ENCODE results near the gene C11orf91.

GRCh38 chr11:33723238-33723881 is 22.7 kb upstream of the C11orf91 start:
- TF ChIP-seq TAF1 (IDR thresholded peaks at IDR 0.05; ENCODE audit: low read depth) (no peak), EP300 (IDR thresholded peaks at IDR 0.05; ENCODE audit: borderline replicate concordance) (no peak), CEBPB (IDR thresholded peaks at IDR 0.05) (no peak), ZBTB7A (IDR thresholded peaks at IDR 0.05; ENCODE audit: low read depth) (no peak), NFIC (IDR thresholded peaks at IDR 0.05) (no peak), CREB1 (IDR thresholded peaks at IDR 0.05; ENCODE audit: low read depth) (no peak), RAD21 (IDR thresholded peaks at IDR 0.05; ENCODE audit: low read depth) (no peak), MAX (IDR thresholded peaks at IDR 0.05) (no peak), USF1 (IDR thresholded peaks at IDR 0.05) (no peak), YY1 (IDR thresholded peaks at IDR 0.05; ENCODE audit: low read depth) (no peak), TCF12 (IDR thresholded peaks at IDR 0.05; ENCODE audit: low read depth) (no peak), FOXM1 (IDR thresholded peaks at IDR 0.05; ENCODE audit: borderline replicate concordance, low read depth) (no peak), EGR1 (IDR thresholded peaks at IDR 0.05) (no peak)
- TF ChIP-seq, protein P1, sequence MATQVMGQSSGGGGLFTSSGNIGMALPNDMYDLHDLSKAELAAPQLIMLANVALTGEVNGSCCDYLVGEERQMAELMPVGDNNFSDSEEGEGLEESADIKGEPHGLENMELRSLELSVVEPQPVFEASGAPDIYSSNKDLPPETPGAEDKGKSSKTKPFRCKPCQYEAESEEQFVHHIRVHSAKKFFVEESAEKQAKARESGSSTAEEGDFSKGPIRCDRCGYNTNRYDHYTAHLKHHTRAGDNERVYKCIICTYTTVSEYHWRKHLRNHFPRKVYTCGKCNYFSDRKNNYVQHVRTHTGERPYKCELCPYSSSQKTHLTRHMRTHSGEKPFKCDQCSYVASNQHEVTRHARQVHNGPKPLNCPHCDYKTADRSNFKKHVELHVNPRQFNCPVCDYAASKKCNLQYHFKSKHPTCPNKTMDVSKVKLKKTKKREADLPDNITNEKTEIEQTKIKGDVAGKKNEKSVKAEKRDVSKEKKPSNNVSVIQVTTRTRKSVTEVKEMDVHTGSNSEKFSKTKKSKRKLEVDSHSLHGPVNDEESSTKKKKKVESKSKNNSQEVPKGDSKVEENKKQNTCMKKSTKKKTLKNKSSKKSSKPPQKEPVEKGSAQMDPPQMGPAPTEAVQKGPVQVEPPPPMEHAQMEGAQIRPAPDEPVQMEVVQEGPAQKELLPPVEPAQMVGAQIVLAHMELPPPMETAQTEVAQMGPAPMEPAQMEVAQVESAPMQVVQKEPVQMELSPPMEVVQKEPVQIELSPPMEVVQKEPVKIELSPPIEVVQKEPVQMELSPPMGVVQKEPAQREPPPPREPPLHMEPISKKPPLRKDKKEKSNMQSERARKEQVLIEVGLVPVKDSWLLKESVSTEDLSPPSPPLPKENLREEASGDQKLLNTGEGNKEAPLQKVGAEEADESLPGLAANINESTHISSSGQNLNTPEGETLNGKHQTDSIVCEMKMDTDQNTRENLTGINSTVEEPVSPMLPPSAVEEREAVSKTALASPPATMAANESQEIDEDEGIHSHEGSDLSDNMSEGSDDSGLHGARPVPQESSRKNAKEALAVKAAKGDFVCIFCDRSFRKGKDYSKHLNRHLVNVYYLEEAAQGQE (IDR thresholded peaks at IDR 0.05; ENCODE audit: low read depth): no peak

Data from Ishikawa (cell line).